Left ventricle myocardium inferior (tissue), 1 donor: ENCODE measurements around the gene LPIN3. TPM values are rescaled to one million over a fixed set of nuclear protein-coding genes. Genes with fewer than 3 reads are reported as not detected.

Source experiments
- DNase-seq: peaks from one replicate; pipeline ENCODE4 v3.0.0-alpha.2; 2020
- H3K27ac ChIP-seq: fragments of 200-600 bp; replicated peaks from 2 replicates; pipeline ENCODE4 v1.8.0; 2021
- H3K27me3 ChIP-seq: fragments of 200-600 bp; 2 replicates; pipeline ENCODE4 v1.8.0; 2021; ENCODE audit warnings: low read depth
- H3K36me3 ChIP-seq: fragments of 200-600 bp; 2 replicates; pipeline ENCODE4 v1.8.0; 2021
- H3K4me1 ChIP-seq: fragments of 200-600 bp; 2 replicates; pipeline ENCODE4 v1.8.0; 2021
- H3K4me3 ChIP-seq: fragments of 200-600 bp; 2 replicates; pipeline ENCODE4 v1.8.0; 2021; ENCODE audit warnings: mild to moderate bottlenecking, moderate library complexity
- H3K9me3 ChIP-seq: fragments of 200-600 bp; replicated peaks from 2 replicates; pipeline ENCODE4 v1.8.0; 2021
- CTCF ChIP-seq: fragments of 200-600 bp; IDR thresholded peaks from 2 replicates; pipeline ENCODE4 v1.8.0; 2021; ENCODE audit warnings: antibody characterized with exemption, mild to moderate bottlenecking, borderline replicate concordance
- intact Hi-C: fragments of 100-400 bp; cut with micrococcal nuclease; formaldehyde crosslinking; loops from one replicate; pipeline ENCODE4 v1.11.0; 2022
- total RNA-seq: library from RNA; stranded (reverse); fragmentation: NEBNext Ultra II Directional; extraction: Animal tissue kit (Norgen Biotek cat#: 25700); gene quantifications from one replicate; pipeline ENCODE4 v1.2.1, GENCODE V29; 2021
- donor health status: DM: no; HTN: yes; CAD: no; lungs with severe emphysema.

The LPIN3 gene
- total RNA-seq, 1 donor from 2014 or later: 19.9 TPM

- H3K27me3 ChIP-seq: no peaks in the 10 kb centered on the region
- H3K27ac ChIP-seq: peak overlapping the region; percentile 51
- H3K36me3 ChIP-seq: peaks cover 67% of the 10 kb centered on the region
- no peak for TF ChIP-seq CTCF
- no peaks in the 10 kb centered on the region for H3K9me3 ChIP-seq
- peaks cover 64% of the 10 kb centered on the region for H3K4me1 ChIP-seq
- no peak for DNase-seq
- no peak overlapping the region for H3K4me3 ChIP-seq
- intact Hi-C loops: loop anchor here (10.0 kb wide), 1 partner anchor 422 kb away; no protein-coding TSS in a partner anchor
Observed at GRCh38 chr20:41406896-41407444, 66.3 kb downstream of the LPIN3 start.

GRCh38 chr20:41407607-41408006 is 67.0 kb downstream of the LPIN3 start:
- intact Hi-C loops: loop anchor here (10.0 kb wide), 1 partner anchor 423 kb away; no protein-coding TSS in a partner anchor
- H3K27ac ChIP-seq: no peak overlapping the region
- DNase-seq: no peak
- no peaks in the 10 kb centered on the region for H3K27me3 ChIP-seq
- H3K9me3 ChIP-seq: no peaks in the 10 kb centered on the region
- no peak for TF ChIP-seq CTCF
- H3K4me3 ChIP-seq: no peak overlapping the region
- peaks cover 69% of the 10 kb centered on the region for H3K4me1 ChIP-seq
- peaks cover 73% of the 10 kb centered on the region for H3K36me3 ChIP-seq

DNA sequence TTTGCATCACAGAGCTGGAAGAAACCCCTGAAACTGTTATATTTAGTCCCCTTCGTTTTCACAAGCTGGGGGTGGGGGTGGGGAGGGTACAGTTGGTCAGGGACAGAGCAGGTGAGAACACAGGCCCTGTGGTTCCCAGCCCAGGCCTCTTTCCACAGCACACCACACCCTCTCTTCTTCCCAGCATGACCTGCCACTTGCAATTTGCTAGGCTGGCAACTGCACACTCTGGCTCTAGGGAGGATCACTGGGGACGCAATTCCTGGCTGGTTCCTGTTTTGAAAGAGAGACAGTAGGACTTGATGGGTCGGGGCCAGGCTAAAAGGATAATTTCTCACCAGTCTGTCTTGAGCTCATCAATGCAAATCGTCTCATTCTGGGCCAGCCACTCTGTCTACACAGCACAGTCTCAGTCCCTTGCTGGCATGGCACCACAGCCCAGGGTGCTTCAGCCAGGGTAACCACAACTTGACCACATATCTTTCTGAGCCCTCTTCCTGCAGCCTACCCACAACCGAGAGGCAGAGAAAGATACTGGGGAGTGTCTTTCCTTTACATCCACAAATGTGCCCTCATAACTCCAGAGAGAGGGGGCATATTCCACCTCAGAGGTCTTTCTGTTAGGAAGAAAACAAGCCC is 67.7 kb downstream of the LPIN3 start:
- H3K27me3 ChIP-seq: no peaks in the 10 kb centered on the region
- H3K4me3 ChIP-seq: no peak overlapping the region
- intact Hi-C loops: loop anchor here (10.0 kb wide), 1 partner anchor 423 kb away; no protein-coding TSS in a partner anchor
- H3K4me1 ChIP-seq: peaks cover 69% of the 10 kb centered on the region
- DNase-seq: no peak
- H3K36me3 ChIP-seq: peaks cover 73% of the 10 kb centered on the region
- peak overlapping the region; percentile 32 for H3K27ac ChIP-seq
- no peak for TF ChIP-seq CTCF
- H3K9me3 ChIP-seq: no peaks in the 10 kb centered on the region

- H3K4me1 ChIP-seq: peaks cover 69% of the 10 kb centered on the region
- peak overlapping the region; percentile 32 for H3K27ac ChIP-seq
- no peak for DNase-seq
- no peaks in the 10 kb centered on the region for H3K9me3 ChIP-seq
- H3K36me3 ChIP-seq: peaks cover 73% of the 10 kb centered on the region
- TF ChIP-seq CTCF: no peak
- intact Hi-C loops: loop anchor here (10.0 kb wide), 1 partner anchor 424 kb away; no protein-coding TSS in a partner anchor
- no peak overlapping the region for H3K4me3 ChIP-seq
- H3K27me3 ChIP-seq: no peaks in the 10 kb centered on the region
Observed at GRCh38 chr20:41408986-41409385, 68.4 kb downstream of the LPIN3 start.

Other genes with a start within 250 kb of the LPIN3 start
- gene PLCG1, start 203.3 kb upstream of the LPIN3 start, total RNA-seq: 46.1 TPM
- gene ZHX3, start 23.1 kb upstream of the LPIN3 start, total RNA-seq: 34.6 TPM
- 4.2 TPM for gene EMILIN3, start 26.0 kb downstream of the LPIN3 start, total RNA-seq